HG03460 (cell line): ENCODE measurements around the gene ZFYVE27.
"Not testable (repeated sequence)": the region's sequence is repeated elsewhere in the genome, so short reads cannot be mapped to it uniquely, and the experiment has no call there.

Experiments
- ATAC-seq: cut with Tn5 transposase; IDR thresholded peaks from one replicate; pipeline ENCODE4 v1.9.1; 2021; ENCODE audit not compliant: unreplicated experiment

ZFYVE27 gene, protein sequence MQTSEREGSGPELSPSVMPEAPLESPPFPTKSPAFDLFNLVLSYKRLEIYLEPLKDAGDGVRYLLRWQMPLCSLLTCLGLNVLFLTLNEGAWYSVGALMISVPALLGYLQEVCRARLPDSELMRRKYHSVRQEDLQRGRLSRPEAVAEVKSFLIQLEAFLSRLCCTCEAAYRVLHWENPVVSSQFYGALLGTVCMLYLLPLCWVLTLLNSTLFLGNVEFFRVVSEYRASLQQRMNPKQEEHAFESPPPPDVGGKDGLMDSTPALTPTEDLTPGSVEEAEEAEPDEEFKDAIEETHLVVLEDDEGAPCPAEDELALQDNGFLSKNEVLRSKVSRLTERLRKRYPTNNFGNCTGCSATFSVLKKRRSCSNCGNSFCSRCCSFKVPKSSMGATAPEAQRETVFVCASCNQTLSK

DNA sequence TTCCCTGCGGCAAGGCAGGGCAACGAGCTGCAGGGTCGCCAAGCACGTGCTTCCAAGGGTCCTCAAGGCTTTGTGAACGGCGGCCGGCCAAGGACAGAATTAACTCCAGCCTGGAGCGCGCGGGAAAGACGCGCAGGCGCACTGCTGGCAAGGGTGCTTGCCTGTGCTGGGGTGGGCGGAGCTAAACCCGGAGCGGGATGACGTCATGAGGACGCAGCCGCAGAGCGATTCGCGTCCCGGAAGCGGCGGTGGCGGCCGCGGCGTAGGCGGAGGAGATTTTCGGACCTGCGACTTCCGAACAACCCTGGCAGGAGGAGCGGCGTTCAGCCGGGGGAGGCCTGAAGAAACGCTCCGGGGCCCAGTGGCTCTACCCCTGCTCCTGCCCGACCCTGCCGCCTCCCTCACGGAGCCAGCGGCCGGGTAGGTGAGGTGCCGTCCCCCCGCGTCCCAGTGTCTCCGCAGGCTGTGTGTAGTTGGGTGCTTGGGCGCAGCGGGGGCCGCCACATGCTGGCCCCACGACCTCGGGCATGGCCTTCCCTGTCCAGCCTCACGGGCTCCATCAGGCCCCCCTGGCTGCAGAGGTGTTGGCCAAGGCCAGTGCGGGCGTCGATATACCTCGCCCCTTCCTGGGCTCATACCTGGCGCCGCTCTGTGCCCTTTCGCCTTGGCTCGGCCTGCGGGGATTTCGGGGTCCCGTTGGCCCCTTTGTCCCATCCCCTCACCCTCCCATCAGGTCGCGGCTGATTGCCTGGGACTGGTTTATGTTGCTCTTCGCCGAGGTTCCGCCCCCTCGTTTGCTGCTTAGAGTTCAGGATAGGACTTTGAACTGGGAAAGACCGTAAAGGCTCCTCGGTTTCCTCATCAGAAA is at the start of gene ZFYVE27:
Gene ZFYVE27 (plus strand): TSS at position 227 of the 868 bp plus-strand sequence. CDS start 1,350 bp downstream, outside the sequence.
- peak; percentile 87 for ATAC-seq

DNA sequence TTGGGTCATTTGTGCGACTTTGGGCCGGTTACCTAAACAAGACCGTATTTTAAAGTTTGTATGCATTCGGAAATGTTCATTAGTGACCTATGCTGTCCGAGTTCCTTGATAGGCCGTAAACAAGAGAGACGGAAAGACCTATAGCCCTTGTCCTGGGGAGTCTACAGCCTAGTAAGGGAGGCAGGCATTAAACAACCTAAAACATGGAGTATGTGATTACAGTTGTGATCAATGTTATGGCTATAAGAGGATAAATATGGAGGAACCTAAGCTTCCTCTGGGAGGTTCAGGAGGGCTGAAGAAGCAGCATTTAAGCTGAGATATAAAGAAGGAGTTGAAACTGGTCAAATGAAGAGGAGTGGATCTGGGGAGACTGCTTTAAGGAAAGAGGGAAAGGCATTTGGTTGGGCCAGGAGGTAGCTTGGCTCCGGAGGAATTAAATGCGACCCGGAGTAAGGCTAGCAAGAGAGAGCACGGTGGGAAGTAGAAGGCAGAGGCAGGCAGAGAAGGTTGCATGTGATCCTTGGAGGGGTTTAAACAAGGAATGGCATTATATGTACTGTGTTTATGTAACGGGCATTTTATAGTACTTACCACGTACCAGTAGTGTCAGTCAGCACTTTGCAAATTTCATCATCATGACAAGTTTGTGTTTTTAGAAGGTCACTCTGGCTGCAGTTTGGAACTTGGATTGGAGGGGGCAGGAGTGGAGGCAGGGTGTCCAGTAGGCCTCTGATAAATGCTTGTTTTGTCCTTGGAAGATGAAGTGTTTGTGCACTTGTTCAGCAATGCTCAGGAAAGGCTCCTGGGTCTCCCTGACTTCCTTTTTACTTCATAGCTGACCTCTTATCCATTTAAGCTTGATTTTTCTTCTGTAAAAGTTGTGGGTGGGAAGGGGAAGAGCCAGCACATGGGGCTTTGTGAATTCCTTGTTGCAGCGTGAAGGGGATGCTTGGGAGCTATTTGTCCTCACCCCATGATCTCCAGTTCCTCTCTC is 48.8 kb upstream of the ZFYVE27 start:
- ATAC-seq, result no peak

DNA sequence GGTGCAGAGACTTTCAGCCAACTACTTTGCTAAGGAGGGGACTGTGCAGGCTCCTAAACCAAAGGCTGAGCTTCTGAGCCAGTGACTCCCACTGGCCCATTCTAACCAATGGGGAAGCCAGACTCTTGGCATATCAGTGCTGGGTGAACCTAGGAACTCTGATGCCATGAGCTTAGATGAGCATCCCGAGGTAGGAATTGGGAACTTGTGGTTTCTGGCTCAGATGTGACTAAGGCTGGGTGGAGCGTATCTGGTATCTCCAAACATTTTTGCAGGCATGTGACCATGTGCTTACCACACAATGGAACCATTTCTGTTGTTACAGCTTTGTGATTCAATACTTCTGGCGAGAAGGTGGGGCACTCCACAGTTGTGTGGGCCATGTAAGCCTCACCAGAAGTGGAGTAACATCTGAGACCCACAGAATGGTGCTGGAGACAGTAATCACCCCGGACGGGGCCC is 47.3 kb upstream of the ZFYVE27 start:
- no peak for ATAC-seq

DNA sequence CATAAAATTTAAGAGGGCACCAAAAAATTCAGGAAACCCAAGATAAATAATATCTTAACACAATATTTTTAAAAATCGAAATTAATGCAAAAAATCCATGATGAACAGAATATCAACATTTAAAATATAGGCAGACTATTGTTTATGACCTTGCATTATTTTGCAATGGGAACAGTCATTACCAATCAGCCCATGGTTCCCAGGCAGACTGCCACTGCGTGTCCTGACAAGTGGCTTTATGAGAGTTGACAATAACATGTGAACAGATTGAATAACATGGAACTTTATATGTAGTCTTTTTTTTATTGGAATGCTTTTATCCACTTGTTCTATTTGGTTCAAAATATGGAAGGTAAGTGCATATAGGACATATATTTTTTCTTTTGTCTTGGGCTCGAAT is 46.8 kb upstream of the ZFYVE27 start:
- no peak for ATAC-seq

DNA sequence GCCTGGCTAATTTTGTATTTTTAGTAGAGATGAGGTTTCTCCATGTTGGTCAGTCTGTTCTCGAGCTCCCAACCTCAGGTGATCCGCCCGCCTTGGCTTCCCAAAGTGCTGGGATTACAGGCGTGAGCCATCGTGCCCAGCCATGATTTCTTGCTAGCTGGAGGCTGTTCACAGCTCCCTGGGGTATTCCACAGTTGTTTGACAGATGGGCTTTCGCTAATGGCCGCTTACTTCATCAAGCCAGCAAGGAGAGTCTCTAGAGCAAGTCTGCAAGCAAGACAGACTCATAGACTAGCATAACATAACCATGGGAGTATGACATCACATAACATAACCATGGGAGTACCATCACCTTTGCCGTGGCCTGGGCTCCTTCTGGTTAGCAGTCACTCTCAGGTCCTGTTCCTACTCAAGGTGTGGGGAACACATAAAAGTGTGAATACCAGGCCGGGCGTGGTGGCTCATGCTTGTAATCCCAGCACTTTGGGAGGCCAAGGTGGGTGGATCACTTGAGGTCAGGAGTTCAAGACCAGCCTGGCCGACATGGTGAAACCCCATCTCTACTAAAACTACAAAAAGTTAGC is 38.8 kb upstream of the ZFYVE27 start:
- not testable (repeated sequence) for ATAC-seq

DNA sequence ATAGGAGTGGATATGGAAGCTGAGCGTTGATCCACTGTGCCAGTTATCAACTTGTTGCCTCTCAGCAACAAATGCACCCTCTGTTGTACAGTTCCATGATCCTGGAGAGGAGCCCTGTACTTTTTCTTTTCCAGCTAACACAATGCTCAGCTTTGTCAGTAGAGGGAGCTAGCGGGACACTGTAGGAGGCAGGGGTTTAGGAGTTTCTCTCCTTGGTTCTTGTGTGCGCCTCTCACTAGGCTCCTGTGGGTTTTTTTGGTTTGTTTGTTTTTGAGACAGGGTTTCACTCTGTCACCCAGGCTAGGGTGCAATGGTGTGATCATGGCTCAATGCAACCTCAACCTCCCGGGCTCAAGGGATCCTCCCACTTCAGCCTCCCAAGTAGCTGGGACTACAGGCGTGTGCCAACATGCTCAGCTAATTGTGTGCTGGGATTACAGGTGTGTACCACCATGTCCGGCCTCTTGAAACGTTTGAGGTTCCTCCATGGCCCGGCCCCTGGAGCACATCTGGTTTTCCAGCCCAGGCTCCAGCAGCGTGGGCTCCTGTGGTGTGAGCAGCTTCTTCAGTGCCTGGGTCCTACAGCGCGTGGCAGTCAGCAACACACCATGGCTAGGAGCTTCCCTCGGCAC is 35.4 kb upstream of the ZFYVE27 start:
- peak; percentile 61 for ATAC-seq

DNA sequence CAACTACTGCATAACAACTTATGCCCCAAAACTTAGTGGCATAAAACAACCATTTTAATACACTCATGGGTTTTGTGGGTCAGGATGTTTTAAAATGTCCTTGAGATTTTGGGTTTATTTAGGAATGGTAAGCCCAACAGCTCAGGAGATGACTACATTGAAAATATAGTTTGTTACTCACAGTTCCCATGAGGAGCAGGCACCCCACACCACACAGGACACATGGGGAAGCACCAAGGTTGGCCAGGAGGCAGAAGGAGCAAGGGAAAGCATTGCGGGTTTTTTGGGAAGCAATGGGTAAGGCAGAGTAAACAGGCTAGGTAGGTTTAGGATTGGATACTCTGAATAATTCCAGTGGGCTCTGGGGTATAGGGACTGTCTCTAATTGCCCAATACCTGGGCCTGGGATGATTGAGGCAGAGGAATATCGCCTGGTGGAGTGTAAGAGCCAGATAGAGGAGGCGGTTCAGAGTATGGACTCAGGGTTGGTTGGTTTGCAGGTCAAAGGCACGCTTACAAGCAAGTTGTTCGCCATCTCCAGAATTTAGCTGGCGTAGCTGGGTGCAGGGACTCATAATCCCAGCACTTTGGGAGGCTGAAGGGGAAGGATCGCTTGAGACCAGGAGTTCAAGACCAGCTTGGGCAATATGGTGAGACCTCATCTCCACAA is 33.4 kb upstream of the ZFYVE27 start:
- no peak for ATAC-seq

DNA sequence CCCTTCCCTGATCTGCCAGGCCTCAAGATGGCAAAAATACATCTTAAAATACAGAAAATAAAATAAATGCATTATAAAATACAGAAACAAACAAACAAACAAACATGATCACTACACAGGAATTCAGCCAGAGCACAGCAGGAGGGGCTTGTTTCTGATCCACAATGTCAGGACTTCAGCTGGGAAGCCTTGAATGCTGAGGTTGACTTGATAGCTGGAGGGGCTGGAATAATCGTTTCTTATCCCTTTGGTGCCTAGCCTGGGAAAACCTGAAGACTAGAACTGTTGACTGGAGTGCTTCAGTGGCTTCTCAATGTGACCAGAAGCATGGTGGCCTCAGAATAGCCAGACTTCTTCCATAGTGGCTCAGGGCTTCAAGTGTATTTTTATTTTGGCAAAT is 32.6 kb upstream of the ZFYVE27 start:
- ATAC-seq, result no peak

DNA sequence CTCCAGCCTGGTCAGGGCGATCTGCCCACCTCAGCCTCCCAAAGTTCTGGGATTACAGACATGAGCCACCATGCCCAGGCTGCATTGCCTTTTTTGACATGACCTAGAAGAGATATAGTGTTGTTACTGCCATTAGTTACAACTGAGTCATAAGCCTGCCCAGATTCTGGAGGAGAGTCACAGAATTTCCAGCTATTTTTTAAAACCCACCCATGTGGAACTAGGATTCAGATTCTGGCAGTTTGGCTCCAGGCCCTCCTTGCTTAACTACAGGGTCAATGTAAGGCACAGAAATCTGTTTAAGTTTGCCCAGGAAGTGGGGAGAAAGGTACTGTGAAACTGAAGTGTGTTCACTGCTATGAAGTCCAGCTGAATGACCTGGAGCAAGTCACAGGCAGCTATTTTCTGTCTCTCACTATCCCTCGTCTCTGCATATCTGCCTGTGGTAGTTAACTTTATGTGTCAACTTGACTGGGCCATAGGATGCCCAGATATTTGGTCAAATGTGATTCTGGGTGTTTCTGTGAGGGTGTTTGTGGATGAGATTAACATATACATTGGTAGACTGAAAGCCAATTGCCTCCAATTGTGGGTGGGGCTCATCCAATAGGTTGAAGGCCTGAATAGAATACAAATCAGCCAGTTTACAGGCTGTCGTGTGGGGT is 31.8 kb upstream of the ZFYVE27 start:
- ATAC-seq, result no peak

DNA sequence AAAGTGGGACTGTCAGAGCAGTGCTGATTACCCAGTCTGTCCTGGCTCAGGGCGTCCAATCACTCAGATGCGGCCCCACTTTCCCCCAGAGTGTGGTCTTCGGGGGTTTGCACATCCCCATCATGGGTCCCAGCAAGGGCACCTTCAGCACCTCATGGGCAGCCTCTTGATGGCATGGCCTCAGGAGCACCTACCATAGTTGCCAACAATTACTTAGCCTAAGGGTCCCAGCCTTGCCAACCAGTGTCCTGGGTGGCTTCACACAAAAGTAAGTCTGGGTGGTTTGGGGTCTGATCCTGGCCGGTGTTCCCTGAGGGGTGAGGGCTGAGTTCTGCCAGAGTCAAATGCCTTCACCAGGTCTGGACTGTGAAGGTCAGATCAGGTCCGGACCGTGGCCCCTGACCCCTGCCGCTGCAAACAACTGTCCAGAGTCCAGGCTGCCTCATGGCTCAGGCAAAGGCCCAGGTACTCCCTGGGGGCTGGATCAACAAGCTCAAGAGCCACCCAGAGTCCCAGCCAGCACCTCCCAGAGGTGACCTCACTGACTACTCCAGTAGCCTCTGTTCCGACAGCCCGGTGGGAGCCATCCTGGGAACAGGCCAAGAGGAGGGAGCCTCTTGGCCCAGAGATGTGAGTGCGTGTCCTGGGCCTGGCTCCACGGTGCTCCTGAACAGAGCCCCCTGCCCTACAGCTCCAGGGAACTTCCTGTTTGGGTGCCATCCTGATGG is 29.6 kb upstream of the ZFYVE27 start:
- ATAC-seq, result no peak

DNA sequence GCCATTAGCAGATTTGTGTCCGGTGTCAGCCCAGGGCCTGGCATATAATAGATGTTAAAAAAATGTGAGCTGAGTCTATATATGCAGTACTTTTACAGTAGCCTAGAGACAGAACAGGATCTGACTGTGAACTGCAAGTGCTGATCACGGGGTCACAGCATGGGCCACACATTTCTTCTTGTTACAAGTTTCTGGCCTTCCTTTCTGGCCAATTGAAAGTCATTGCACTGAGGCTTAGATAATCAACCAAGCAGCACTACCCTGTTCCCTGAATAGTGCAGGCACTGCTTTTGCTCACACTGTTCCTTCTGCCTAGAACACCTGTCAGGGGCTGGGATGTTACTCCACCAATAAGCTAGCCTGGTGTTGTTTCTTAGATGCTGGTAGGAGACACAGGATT is 28.8 kb upstream of the ZFYVE27 start:
- no peak for ATAC-seq

DNA sequence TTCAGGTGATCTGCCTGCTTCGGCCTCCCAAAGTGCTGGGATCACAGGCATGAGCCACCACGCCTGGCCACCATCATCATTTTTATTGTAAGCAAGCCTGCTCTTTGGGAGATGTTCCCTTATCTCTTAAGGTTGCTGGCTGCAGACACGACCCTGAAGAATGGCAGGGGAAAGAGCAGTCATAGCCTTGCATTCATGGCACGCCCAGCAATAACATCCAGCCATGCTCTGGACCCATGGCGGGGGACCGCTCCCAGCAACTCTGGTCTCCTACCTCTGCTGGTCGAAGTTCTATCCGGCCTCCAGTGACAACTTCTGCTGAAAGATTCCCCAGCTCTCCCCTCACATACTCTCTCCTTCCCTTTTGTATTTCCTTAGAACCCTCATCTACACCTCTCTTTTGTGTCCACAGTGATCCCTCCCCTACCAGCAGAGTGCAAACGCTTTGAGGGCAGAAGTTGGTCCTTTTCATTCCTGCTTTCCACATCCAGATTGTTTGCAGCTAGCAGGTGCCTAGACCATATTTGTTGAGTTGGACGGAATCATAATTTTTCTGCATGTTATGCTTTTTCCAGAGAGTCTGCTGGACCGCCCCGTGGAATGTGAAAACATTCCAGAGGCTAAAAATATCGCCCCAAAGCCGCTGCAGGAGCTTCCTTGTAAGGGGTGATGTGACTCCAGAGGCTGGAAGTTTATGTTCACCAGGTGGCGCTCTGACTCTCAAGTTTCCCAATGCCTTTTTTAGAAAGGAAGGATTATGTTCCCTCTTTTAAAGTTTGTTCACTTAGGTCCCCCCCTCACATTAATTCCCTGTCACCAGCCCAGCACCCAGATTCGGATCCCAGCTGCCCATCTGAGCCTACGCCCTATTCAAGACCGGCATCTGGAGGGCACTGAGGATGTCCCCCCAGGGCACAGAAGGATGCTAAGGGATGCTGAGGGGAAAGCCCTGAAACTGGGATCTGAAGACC is 27.7 kb upstream of the ZFYVE27 start:
- no peak for ATAC-seq

DNA sequence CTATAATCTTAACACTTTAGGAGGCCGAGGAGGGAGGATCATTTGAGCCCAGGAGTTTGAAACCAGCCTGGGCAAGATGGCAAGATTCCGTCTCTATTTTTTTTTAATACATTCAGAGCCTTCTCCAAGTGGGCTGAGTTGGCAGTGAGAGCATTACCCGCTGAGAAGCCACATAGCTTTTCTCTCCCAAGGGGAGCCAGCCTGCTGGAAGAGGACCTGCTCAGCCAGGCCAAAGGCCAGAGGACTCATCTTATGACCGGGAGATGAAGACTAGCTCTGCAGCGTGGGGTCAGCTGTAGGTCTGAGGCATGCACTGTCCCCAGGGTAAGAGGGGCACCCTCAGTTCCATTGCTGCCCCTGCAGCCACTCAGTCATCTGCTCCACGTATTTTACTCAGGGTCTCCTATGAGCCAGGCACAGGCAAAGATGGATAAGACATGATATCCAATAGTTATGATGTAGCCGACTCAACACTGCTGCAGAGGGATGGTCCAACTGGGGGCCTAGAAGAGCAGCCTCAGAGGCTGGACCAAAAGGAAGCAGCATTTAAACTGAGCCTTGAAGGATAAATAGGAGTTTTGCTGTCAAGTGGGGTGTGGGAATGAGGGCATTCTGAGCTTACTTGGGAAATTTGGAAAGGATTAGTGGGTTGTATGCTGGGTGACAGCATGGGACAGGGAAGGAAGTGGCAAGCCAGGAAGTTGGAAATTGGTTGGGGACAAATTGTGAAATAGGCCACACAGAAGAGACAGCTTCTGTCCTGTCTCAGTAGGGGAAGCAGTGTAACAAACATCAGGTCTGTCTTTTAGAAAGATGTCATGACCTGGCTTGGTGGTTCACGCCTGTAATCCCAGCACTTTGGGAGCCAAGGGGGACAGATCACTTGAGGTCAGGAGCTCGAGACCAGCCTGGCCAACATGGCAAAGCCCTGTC is 25.0 kb upstream of the ZFYVE27 start:
- no peak for ATAC-seq

DNA sequence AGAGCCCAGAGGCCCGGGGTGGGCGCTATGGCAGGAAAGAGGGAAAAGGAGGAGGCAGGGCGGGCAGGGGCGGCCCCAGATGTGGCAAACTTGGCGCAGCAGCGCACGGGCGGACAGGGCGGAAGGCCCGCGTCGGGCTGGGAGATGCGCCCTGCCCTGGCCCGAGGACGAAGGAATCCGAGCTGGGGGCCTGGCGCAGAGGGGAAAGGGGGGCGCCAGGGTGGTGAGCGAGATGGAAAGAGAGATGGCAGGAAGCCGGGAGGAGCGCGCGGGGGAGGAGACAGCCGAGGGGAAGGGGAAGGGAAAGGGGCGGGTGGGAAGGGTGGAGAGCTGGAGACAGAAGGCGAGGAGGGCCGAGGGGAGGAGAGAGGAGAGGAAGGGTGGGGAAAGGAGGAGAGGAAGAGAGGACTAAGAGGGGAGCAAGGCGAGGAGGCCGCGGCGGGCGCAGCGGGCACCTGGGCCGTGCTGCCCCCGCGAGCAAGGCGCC is 23.5 kb upstream of the ZFYVE27 start, which contains the start of gene MARVELD1:
Gene MARVELD1 (plus strand): TSS at position 392 of the 487 bp plus-strand sequence. CDS start 147 bp downstream, outside the sequence.
- ATAC-seq, result no peak

DNA sequence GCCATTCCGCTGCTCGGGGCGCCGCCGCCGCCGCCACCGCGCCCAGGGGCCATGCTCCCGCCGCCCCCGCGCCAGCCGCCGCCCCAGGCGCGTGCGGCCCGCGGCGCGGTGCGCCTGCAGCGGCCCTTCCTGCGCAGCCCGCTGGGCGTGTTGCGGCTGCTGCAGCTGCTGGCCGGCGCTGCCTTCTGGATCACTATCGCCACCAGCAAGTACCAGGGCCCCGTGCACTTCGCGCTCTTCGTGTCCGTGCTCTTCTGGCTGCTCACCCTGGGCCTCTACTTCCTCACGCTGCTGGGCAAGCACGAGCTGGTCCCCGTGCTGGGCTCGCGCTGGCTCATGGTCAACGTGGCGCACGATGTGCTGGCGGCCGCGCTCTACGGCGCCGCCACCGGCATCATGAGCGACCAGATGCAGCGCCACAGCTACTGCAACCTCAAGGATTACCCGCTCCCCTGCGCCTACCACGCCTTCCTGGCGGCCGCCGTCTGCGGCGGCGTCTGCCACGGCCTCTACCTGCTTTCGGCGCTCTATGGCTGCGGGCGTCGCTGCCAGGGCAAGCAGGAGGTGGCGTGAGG is 23.0 kb upstream of the ZFYVE27 start:
- peak; percentile 63 for ATAC-seq
